ENCODE results near the gene ETS1. TPM values are rescaled to one million over a fixed set of nuclear protein-coding genes. Genes with fewer than 3 reads are reported as not detected.

The ETS1 gene
- total and polyA plus RNA-seq, 10 donors = 58.1 to 455 (median 352) TPM

GRCh38 chr11:128476049-128476448 lies 111.3 kb downstream of the ETS1 start:
- TF ChIP-seq CTCF (IDR thresholded peaks at IDR 0.05 in 8 of 11, conservative IDR thresholded peaks at IDR 0.05 in 3 of 11) (no peak), POLR2AphosphoS5 (IDR thresholded peaks at IDR 0.05) (peak in 1 of 3 donors; percentile 33), POLR2A (IDR thresholded peaks at IDR 0.05) (no peak)
- H3K4me3 ChIP-seq = peak overlapping the region in 1 of 8 donors; percentile 24
- intact Hi-C loops (cut with DNase I; ENCODE audit: low total_unique reads) = no loop called here
- 25 to 56% (median 50%) methylated on average over 1 of the region's 1 CpG for WGBS, 5 donors
- H3K9me3 ChIP-seq = no peaks in the 10 kb centered on the region
- DNase-seq = no peak
- H3K27ac ChIP-seq = peak overlapping the region; percentile 49 to 95 (median 82)
- H3K27me3 ChIP-seq (replicated peaks in 1 of 7) = no peaks in the 10 kb centered on the region
- H3K36me3 ChIP-seq = peaks cover 0 to 99% (median 72%) of the 10 kb centered on the region in 6 donors
- peaks cover 91 to 100% (median 98%) of the 10 kb centered on the region in 6 donors for H3K4me1 ChIP-seq

GRCh38 chr11:128474036-128474874 lies 113.1 kb downstream of the ETS1 start:
- 48 to 64% (median 59%) methylated on average over 8 of the region's 8 CpGs for WGBS, 5 donors
- Histone ChIP-seq H3K4me3 (peak overlapping the region in 2 of 8 donors; percentile 1 to 24), H3K36me3 (peaks cover 0 to 99% (median 63%) of the 10 kb centered on the region in 6 donors), H3K9me3 (no peaks in the 10 kb centered on the region), H3K4me1 (peaks cover 91 to 100% (median 98%) of the 10 kb centered on the region in 6 donors), H3K27me3 (replicated peaks in 1 of 7) (no peaks in the 10 kb centered on the region), H3K27ac (peak overlapping the region; percentile 49 to 95 (median 82))
- intact Hi-C loops (cut with DNase I; ENCODE audit: low total_unique reads) = no loop called here
- DNase-seq = no peak
- TF ChIP-seq POLR2AphosphoS5 (IDR thresholded peaks at IDR 0.05) (peak in 1 of 3 donors; percentile 33), POLR2A (IDR thresholded peaks at IDR 0.05) (no peak), CTCF (IDR thresholded peaks at IDR 0.05 in 8 of 11, conservative IDR thresholded peaks at IDR 0.05 in 3 of 11) (no peak)

- Histone ChIP-seq H3K4me3 (peak overlapping the region in 2 of 8 donors; percentile 1 to 24), H3K36me3 (peaks cover 0 to 99% (median 61%) of the 10 kb centered on the region in 6 donors), H3K4me1 (peaks cover 91 to 100% (median 98%) of the 10 kb centered on the region in 6 donors), H3K27ac (peak overlapping the region; percentile 49 to 95 (median 82)), H3K27me3 (replicated peaks in 1 of 7) (no peaks in the 10 kb centered on the region), H3K9me3 (no peaks in the 10 kb centered on the region)
- DNase-seq = no peak
- TF ChIP-seq POLR2A (IDR thresholded peaks at IDR 0.05) (no peak), POLR2AphosphoS5 (IDR thresholded peaks at IDR 0.05) (peak in 2 of 3 donors; percentile 67 to 75)
- intact Hi-C loops (cut with DNase I; ENCODE audit: low total_unique reads) = no loop called here
- WGBS, 5 donors = 37 to 68% (median 61%) methylated on average over 3 to 4 of the region's 4 CpGs
These were observed 113.7 kb downstream of the ETS1 start for GRCh38 chr11:128473636-128474035.

- peaks cover 96 to 100% (median 100%) of the 10 kb centered on the region in 6 donors for H3K4me1 ChIP-seq
- TF ChIP-seq POLR2AphosphoS5 (IDR thresholded peaks at IDR 0.05) = peak in 2 of 3 donors; percentile 63 to 75
- TF ChIP-seq CTCF (IDR thresholded peaks at IDR 0.05 in 8 of 11, conservative IDR thresholded peaks at IDR 0.05 in 3 of 11) = no peak
- TF ChIP-seq POLR2A (IDR thresholded peaks at IDR 0.05) = no peak
- WGBS, 5 donors = 48 to 72% (median 63%) methylated on average over 11 of the region's 11 CpGs
- H3K36me3 ChIP-seq = peaks cover 0 to 99% (median 59%) of the 10 kb centered on the region in 6 donors
- peak overlapping the region; percentile 49 to 95 (median 82) for H3K27ac ChIP-seq
- no peak for DNase-seq
- peak overlapping the region in 1 of 8 donors; percentile 49 for H3K4me3 ChIP-seq
- intact Hi-C loops (cut with DNase I; ENCODE audit: low total_unique reads) = no loop called here
- no peaks in the 10 kb centered on the region for H3K9me3 ChIP-seq
- no peaks in the 10 kb centered on the region for H3K27me3 ChIP-seq (replicated peaks in 1 of 7)
These were observed 114.9 kb downstream of the ETS1 start for GRCh38 chr11:128472128-128473089.
